Loucy (cell line): ENCODE measurements around the gene ADM2.

Experiments used
- H2AFZ ChIP-seq: fragments of 200-600 bp; sonication (generic); 2 replicates; pipeline ENCODE4 v1.6.0; 2016; ENCODE audit warnings: antibody characterized with exemption, mild to moderate bottlenecking, low read length, moderate library complexity
- H3F3A ChIP-seq: fragments of 200-600 bp; 2 replicates; pipeline ENCODE4 v1.6.0; 2016; ENCODE audit warnings: antibody characterized with exemption, low read depth, mild to moderate bottlenecking
- H3K27me3 ChIP-seq: fragments of 200-600 bp; sonication (generic); 2 replicates; pipeline ENCODE4 v1.6.1; 2014; ENCODE audit warnings: low read length, mild to moderate bottlenecking; ENCODE audit not compliant: insufficient read depth, poor library complexity, severe bottlenecking
- H3K36me3 ChIP-seq: fragments of 200-600 bp; sonication (generic); 2 replicates; pipeline ENCODE4 v1.6.1; 2016; ENCODE audit warnings: low read length; ENCODE audit not compliant: insufficient read depth
- H3K4me1 ChIP-seq: fragments of 200-600 bp; sonication (generic); 2 replicates; pipeline ENCODE4 v1.5.1; 2014; ENCODE audit warnings: low read length, mild to moderate bottlenecking; ENCODE audit not compliant: insufficient read depth, poor library complexity, severe bottlenecking
- H3K4me2 ChIP-seq: fragments of 200-600 bp; sonication (generic); 2 replicates; pipeline ENCODE4 v1.6.0; 2014; ENCODE audit warnings: antibody characterized with exemption, low read length, low read depth, mild to moderate bottlenecking; ENCODE audit not compliant: poor library complexity, severe bottlenecking
- H3K4me3 ChIP-seq: fragments of 200-600 bp; sonication (generic); 2 replicates; pipeline ENCODE4 v1.5.1; 2014; ENCODE audit warnings: low read length, mild to moderate bottlenecking, mixed read lengths; ENCODE audit not compliant: poor library complexity, severe bottlenecking
- H3K79me2 ChIP-seq: fragments of 200-600 bp; sonication (generic); 2 replicates; pipeline ENCODE4 v1.6.1; 2014; ENCODE audit warnings: low read length; ENCODE audit not compliant: insufficient read depth
- H3K9ac ChIP-seq: fragments of 200-600 bp; sonication (generic); 2 replicates; pipeline ENCODE4 v1.6.0; 2014; ENCODE audit warnings: mild to moderate bottlenecking, low read depth, low read length, moderate library complexity; ENCODE audit not compliant: poor library complexity, severe bottlenecking
- H3K9me2 ChIP-seq: fragments of 200-600 bp; sonication (generic); replicated peaks from 2 replicates; pipeline ENCODE4 v1.6.1; 2016; ENCODE audit warnings: low read depth, low read length, mixed read lengths
- H3K9me3 ChIP-seq: fragments of 200-600 bp; sonication (generic); 2 replicates; pipeline ENCODE4 v1.6.1; 2014; ENCODE audit warnings: mild to moderate bottlenecking, antibody characterized with exemption, low read length, low read depth; ENCODE audit not compliant: insufficient read depth
- H4K20me1 ChIP-seq: fragments of 200-600 bp; sonication (generic); 2 replicates; pipeline ENCODE4 v1.6.0; 2014; ENCODE audit warnings: antibody characterized with exemption, low read length, mild to moderate bottlenecking; ENCODE audit not compliant: insufficient read depth, poor library complexity, severe bottlenecking
- EZH2phosphoT487 ChIP-seq: fragments of 200-600 bp; IDR thresholded peaks from 2 replicates; pipeline ENCODE4 v1.6.1; 2018; ENCODE audit warnings: antibody characterized with exemption, mild to moderate bottlenecking, moderate library complexity, borderline replicate concordance
- TF ChIP-seq, protein P1 (sequence below): fragments of 200-600 bp; sonication (generic); conservative IDR thresholded peaks from 2 replicates; pipeline ENCODE4 v1.5.1; 2014; ENCODE audit warnings: mild to moderate bottlenecking, antibody characterized with exemption, low read length

The ADM2 gene

DNA sequence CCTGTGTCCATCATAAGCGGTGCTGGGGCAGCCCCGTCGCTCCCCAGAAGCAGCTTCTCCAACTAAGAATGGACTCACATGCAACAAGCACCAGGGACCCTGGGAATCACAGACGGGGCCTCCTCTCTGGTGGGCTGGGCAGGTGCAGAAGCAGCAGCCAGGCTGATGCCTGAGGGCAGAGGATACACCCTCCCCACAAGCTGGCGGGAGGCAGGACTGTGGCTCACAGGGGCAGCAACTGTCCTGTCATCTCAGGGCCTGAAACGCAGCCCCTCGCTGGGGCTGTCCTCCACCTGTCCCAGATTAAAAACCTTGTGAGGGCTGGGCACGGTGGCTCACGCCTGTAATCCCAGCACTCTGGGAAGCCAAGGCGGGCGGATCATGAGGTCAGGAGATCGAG, 3.4 kb upstream of the ADM2 start:
- no peaks in the 10 kb centered on the region for H3K9me3 ChIP-seq
- H2AFZ ChIP-seq: no peak overlapping the region
- H3K9ac ChIP-seq: no peak overlapping the region
- peaks cover 18% of the 10 kb centered on the region for H3K79me2 ChIP-seq
- TF ChIP-seq, protein P1, sequence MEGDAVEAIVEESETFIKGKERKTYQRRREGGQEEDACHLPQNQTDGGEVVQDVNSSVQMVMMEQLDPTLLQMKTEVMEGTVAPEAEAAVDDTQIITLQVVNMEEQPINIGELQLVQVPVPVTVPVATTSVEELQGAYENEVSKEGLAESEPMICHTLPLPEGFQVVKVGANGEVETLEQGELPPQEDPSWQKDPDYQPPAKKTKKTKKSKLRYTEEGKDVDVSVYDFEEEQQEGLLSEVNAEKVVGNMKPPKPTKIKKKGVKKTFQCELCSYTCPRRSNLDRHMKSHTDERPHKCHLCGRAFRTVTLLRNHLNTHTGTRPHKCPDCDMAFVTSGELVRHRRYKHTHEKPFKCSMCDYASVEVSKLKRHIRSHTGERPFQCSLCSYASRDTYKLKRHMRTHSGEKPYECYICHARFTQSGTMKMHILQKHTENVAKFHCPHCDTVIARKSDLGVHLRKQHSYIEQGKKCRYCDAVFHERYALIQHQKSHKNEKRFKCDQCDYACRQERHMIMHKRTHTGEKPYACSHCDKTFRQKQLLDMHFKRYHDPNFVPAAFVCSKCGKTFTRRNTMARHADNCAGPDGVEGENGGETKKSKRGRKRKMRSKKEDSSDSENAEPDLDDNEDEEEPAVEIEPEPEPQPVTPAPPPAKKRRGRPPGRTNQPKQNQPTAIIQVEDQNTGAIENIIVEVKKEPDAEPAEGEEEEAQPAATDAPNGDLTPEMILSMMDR: no peak
- no peak for TF ChIP-seq EZH2phosphoT487
- no peaks in the 10 kb centered on the region for H3K9me2 ChIP-seq
- no peak overlapping the region for H3K4me2 ChIP-seq
- no peak overlapping the region for H3K4me3 ChIP-seq
- H4K20me1 ChIP-seq: peaks cover 13% of the 10 kb centered on the region
- H3K27me3 ChIP-seq: no peaks in the 10 kb centered on the region
- no peaks in the 10 kb centered on the region for H3K36me3 ChIP-seq
- H3F3A ChIP-seq: no peaks in the 10 kb centered on the region
- peaks cover 19% of the 10 kb centered on the region for H3K4me1 ChIP-seq

DNA sequence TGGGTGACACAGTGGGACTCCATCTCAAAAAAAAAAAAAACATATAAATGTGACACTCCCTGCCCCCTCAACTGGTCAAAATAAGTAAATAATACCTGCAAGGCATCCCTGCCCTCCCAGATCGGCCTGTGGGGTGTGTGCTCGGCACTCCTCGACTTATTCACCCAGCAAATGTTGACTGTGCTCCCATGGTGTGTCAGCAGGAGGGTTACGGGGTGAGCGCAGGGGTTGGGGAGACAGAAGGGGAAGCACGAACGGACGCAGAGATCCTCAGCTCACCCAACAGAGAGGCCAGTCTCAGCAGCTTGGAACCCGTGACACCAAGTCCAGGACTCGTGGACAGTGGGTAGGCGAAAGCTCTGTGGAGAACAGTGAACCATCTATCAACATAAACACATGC, 1.6 kb upstream of the ADM2 start:
- no peaks in the 10 kb centered on the region for H3K36me3 ChIP-seq
- TF ChIP-seq, protein P1: no peak
- no peak for TF ChIP-seq EZH2phosphoT487
- H3K27me3 ChIP-seq: no peaks in the 10 kb centered on the region
- H3K9ac ChIP-seq: no peak overlapping the region
- H3K9me3 ChIP-seq: no peaks in the 10 kb centered on the region
- H3K9me2 ChIP-seq: no peaks in the 10 kb centered on the region
- H3K79me2 ChIP-seq: peaks cover under 1% of the 10 kb centered on the region
- H3K4me1 ChIP-seq: peaks cover 10% of the 10 kb centered on the region
- H4K20me1 ChIP-seq: no peaks in the 10 kb centered on the region
- no peak overlapping the region for H2AFZ ChIP-seq
- no peaks in the 10 kb centered on the region for H3F3A ChIP-seq
- no peak overlapping the region for H3K4me2 ChIP-seq
- H3K4me3 ChIP-seq: no peak overlapping the region

DNA sequence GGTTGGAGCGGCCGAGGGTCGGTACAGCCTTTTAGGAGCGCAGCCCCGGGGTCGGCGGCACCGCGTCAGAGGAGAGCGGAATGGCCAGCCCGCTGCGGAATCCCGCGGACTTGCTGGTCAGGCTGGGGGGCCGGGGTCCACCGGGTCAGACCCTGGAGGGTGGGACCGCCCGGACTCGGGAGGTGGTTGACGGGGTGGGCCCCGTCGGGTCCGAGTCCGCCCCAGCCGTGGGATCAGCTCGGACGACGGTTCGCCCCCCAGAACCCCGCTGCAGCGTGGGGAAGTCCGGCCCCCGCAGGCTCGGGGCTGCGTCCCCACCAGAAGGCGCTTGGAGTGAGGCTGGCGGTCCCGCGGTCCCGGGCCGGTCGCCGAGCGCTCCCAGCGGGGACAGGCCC, 301 bp upstream of the ADM2 start:
- Histone ChIP-seq H3K27me3 (no peaks in the 10 kb centered on the region), H3F3A (no peaks in the 10 kb centered on the region), H3K9ac (no peak overlapping the region), H3K36me3 (no peaks in the 10 kb centered on the region), H3K79me2 (no peaks in the 10 kb centered on the region), H3K4me2 (no peak overlapping the region), H3K4me3 (no peak overlapping the region), H3K9me2 (no peaks in the 10 kb centered on the region), H3K4me1 (peaks cover 8% of the 10 kb centered on the region), H3K9me3 (no peaks in the 10 kb centered on the region), H2AFZ (no peak overlapping the region), H4K20me1 (no peaks in the 10 kb centered on the region)
- TF ChIP-seq EZH2phosphoT487: no peak
- TF ChIP-seq, protein P1: no peak
